Measurements from ENCODE around the gene CHD8. TPM values are rescaled to one million over a fixed set of nuclear protein-coding genes. Genes with fewer than 3 reads are reported as not detected.

The CHD8 gene
- polyA plus RNA-seq, 1 experiment = 26.1 TPM

DNA sequence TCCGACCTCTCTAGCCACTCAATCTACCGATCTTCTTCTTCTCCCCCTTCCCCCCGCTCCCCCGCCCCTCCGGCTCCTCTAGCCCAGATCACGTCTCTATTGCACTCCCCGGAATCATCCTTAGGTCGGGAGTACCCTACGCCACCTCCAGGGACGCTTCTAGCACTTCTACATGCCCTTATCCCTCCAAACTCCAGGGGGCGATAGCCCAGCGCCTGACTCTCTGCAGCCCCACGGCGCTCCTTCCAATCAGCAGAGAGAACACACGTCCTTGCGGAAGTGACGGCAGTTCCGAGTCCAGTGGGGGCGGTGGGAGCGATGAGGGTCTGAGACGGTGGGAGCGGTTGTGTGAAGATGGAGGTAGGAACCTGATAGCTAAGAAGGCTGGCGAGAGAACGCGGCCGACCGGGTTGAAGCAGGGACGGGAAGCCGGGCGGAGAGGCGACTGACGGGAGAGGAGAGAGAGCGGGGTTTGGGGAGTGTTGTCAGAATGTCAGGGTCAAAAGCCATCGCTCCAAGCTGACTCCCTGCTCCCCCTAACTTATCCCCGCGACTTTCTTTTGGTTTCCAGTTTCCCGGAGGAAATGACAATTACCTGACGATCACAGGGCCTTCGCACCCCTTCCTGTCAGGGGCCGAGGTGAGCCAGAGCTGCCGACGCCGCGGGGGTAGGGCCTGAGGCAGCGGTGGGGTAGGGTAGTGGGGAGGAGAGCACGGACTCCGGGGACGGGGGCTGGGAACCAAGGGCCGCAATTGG is 21.2 kb upstream of the CHD8 start, which contains the start of the genes RAB2B and TOX4:
RAB2B (minus strand) TSS at position 35 of the 757 bp plus-strand sequence. CDS start 87 bp downstream, outside the sequence.
TOX4 (plus strand) TSS at position 271 of the 757 bp plus-strand sequence; CDS start at position 355, 84 bp downstream.
- no peaks in the 10 kb centered on the region for H3K27me3 ChIP-seq (ENCODE audit: control insufficient read depth, insufficient read depth, low read length)
- ChIA-PET CTCF (interaction anchor here (0.5 to 4.3 kb wide), 34 partner anchors 10 to 504 kb away, joined by 3 to 43 read pairs (median 4); partner anchors contain the start of genes CHD8, METTL3 and SALL2), POLR2A (interaction anchor here (0.6 to 1.4 kb wide), 5 partner anchors 9 to 1374 kb away, joined by 3 to 5 read pairs (median 5); partner anchors contain the start of gene METTL3)
- peak within 1 kb of the TSS; percentile 71 for H3K27ac ChIP-seq (ENCODE audit: low read depth, low read length)
- TF ChIP-seq, protein P1, sequence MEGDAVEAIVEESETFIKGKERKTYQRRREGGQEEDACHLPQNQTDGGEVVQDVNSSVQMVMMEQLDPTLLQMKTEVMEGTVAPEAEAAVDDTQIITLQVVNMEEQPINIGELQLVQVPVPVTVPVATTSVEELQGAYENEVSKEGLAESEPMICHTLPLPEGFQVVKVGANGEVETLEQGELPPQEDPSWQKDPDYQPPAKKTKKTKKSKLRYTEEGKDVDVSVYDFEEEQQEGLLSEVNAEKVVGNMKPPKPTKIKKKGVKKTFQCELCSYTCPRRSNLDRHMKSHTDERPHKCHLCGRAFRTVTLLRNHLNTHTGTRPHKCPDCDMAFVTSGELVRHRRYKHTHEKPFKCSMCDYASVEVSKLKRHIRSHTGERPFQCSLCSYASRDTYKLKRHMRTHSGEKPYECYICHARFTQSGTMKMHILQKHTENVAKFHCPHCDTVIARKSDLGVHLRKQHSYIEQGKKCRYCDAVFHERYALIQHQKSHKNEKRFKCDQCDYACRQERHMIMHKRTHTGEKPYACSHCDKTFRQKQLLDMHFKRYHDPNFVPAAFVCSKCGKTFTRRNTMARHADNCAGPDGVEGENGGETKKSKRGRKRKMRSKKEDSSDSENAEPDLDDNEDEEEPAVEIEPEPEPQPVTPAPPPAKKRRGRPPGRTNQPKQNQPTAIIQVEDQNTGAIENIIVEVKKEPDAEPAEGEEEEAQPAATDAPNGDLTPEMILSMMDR (IDR thresholded peaks at IDR 0.05; ENCODE audit: low read depth, low read length) = peak; percentile 99
- DNase-seq (ENCODE audit: low read depth, low spot score) = peak; percentile 97
- peak within 1 kb of the TSS; percentile 97 for H3K4me3 ChIP-seq (ENCODE audit: low read depth, low read length)
- H3K9me3 ChIP-seq (ENCODE audit: control insufficient read depth, insufficient read depth, low read length) = no peaks in the 10 kb centered on the region; the same call in 1 of the 2 replicates

DNA sequence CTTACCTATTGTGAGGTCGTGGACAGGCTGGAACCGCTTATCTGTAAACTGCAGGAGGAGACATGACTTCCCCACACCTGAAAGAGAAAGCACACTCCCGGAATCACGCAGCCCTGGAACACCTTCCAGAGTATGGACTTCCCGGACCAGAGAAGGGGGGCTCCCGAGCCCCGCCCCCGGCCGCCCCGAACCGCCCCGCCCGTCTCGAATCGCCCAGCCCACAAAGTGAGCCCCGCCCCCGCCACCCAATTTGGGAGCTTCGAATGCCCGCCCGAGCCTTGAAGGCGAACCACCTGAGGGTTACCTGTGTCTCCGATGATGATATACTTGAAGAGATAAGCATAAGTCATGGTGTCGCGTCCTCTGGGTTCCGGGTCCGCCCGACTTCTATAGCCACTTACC is 20.6 kb upstream of the CHD8 start:
- DNase-seq (ENCODE audit: low read depth, low spot score) = no peak
- TF ChIP-seq, protein P1 (IDR thresholded peaks at IDR 0.05; ENCODE audit: low read depth, low read length) = no peak
- Histone ChIP-seq H3K4me3 (ENCODE audit: low read depth, low read length) (peak overlapping the region; percentile 90), H3K9me3 (ENCODE audit: control insufficient read depth, insufficient read depth, low read length) (no peaks in the 10 kb centered on the region; the same call in 1 of the 2 replicates), H3K27me3 (ENCODE audit: control insufficient read depth, insufficient read depth, low read length) (no peaks in the 10 kb centered on the region), H3K27ac (ENCODE audit: low read depth, low read length) (no peak overlapping the region)
- ChIA-PET CTCF (interaction anchor here (0.6 to 4.3 kb wide), 17 partner anchors 10 to 503 kb away, joined by 3 to 43 read pairs (median 5); partner anchors contain the start of gene CHD8), POLR2A (interaction anchor here (0.5 to 1.4 kb wide), 6 partner anchors 9 to 1374 kb away, joined by 3 to 5 read pairs (median 4); partner anchors contain the start of genes CHD8 and METTL3)

DNA sequence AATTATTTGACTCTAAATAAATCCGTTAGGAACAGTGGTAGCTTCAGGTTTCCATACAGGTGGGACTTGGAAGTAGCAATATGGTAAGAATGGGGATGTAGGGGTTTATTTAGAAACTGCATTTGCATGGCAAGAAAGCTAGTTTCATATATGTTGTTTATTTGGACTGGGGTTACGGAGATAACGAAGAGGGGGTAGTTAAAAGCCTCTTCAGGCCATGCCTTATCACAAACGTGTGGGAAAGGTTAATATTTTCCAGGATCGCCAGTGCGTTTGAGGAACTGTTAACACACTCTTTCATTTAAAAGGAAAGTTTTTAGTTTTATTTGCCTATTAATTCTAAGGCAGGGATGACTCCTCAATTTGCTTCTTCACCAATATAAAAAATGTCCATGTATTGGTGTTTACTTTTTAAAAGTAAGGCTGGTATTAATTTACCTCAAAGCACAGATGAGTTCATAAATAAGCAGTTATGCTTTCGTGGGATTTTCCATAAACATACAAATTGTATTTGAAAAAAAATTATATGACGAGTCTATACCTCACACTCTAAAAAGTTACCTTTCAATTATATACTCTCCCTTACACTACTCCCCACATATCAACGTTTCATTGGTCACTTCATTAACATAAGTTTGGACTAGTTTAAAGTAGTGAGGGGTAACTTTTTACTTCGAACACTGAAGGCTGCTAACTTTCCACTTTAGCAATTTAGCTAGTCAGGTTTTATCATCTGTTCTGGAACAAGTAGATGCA is 20.0 kb upstream of the CHD8 start:
- peak overlapping the region; percentile 90 for H3K4me3 ChIP-seq (ENCODE audit: low read depth, low read length)
- TF ChIP-seq, protein P1 (IDR thresholded peaks at IDR 0.05; ENCODE audit: low read depth, low read length) = no peak
- ChIA-PET CTCF (interaction anchor here (0.7 to 4.3 kb wide), 14 partner anchors 9 to 503 kb away, joined by 3 to 43 read pairs (median 6); partner anchors contain the start of gene CHD8), POLR2A (interaction anchor here (0.5 to 1.4 kb wide), 5 partner anchors 8 to 39 kb away, joined by 3 to 5 read pairs (median 4); partner anchors contain the start of genes CHD8 and METTL3)
- no peaks in the 10 kb centered on the region for H3K27me3 ChIP-seq (ENCODE audit: control insufficient read depth, insufficient read depth, low read length)
- no peak overlapping the region for H3K27ac ChIP-seq (ENCODE audit: low read depth, low read length)
- no peaks in the 10 kb centered on the region; the same call in 1 of the 2 replicates for H3K9me3 ChIP-seq (ENCODE audit: control insufficient read depth, insufficient read depth, low read length)
- no peak for DNase-seq (ENCODE audit: low read depth, low spot score)

DNA sequence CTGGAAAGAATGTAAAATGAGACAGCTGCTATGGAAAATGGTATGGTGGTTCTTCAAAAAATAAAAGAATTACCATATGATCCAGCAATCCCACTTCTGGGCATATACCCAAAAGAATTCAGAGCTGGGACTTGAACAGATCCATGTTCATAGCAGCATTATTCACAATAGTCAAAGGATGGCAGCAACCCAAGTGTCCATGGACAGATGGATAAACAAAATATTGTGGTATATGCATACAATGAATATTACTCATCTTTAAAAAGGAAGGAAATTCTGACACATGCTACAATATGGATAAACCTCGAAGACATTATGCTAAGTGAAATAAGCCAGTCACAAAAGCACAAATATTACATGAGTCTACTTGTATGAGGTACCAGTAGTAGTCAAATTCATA is 11.7 kb upstream of the CHD8 start:
- peak; percentile 92 for DNase-seq (ENCODE audit: low read depth, low spot score)
- Histone ChIP-seq H3K27ac (ENCODE audit: low read depth, low read length) (no peak overlapping the region), H3K4me3 (ENCODE audit: low read depth, low read length) (no peak overlapping the region), H3K27me3 (ENCODE audit: control insufficient read depth, insufficient read depth, low read length) (no peaks in the 10 kb centered on the region), H3K9me3 (ENCODE audit: control insufficient read depth, insufficient read depth, low read length) (no peaks in the 10 kb centered on the region)
- TF ChIP-seq, protein P1 (IDR thresholded peaks at IDR 0.05; ENCODE audit: low read depth, low read length) = no peak
- ChIA-PET POLR2A (interaction anchor here (0.6 to 1.1 kb wide), 5 partner anchors 9 to 61 kb away, joined by 3 to 4 read pairs (median 3); partner anchors contain the start of genes CHD8, RAB2B and TOX4), CTCF (interaction anchor here (1.0 to 4.4 kb wide), 3 partner anchors 9 to 14 kb away, joined by 3 to 31 read pairs (median 12); partner anchors contain the start of genes CHD8, RAB2B and TOX4)
